ENCODE results near the gene MYOZ1.

DNA sequence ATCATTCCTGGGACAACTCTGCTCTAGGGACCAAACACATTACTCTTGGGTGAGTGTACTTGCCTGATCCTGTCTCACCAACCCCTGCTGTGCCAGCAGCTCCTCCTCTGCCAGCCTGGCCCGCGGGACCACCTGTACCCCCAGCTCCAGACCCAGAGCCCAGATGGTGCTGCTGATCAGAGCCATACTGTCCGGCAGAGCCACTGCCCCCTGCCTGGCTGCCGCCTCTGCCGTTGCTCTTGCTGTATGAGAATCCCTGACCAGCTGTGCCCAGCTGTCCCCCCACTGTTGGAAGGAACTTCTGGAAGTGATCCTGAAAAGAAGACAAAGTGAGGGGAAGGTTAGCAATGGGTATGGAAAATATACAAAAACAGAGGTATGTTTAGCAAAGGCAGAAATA lies 6.9 kb downstream of the MYOZ1 start:
- TF ChIP-seq CTCF (IDR thresholded peaks at IDR 0.05; ENCODE audit: insufficient read depth, low read length, poor library complexity, severe bottlenecking) (no peak), EZH2phosphoT487 (conservative IDR thresholded peaks at IDR 0.05; ENCODE audit: low read length) (no peak)

All from SU-DHL-6 (cell line).